ENCODE data around the gene FAM3A. TPM values are rescaled to one million over a fixed set of nuclear protein-coding genes. Genes with fewer than 3 reads are reported as not detected.

The FAM3A gene
- total and polyA plus RNA-seq, 2 of the 4 experiments (the other 2 are of a cell fraction) = 14.0 to 47.2 TPM

GRCh38 chrX:154476821-154477220 lies 39.2 kb downstream of the FAM3A start:
- H3K9ac ChIP-seq (ENCODE audit: low read depth, low read length) = no peak overlapping the region
- H3K27me3 ChIP-seq (ENCODE audit: control insufficient read depth, insufficient read depth, low read length) = no peaks in the 10 kb centered on the region
- H2BK15ac ChIP-seq (ENCODE audit: low read depth, low read length) = no peak overlapping the region
- H3K9me1 ChIP-seq (ENCODE audit: insufficient read depth, low read length) = no peaks in the 10 kb centered on the region
- 77% methylated on average over 3 of the region's 8 CpGs; no CpG with 5 or more reads in 1 of the 2 experiments for WGBS, 2 experiments (ENCODE audit: extremely low coverage in 2 of 2, insufficient read length in 1 of 2)
- no peak overlapping the region for H2BK20ac ChIP-seq (ENCODE audit: low read depth, low read length)
- H3K4me1 ChIP-seq (ENCODE audit: control insufficient read depth, insufficient read depth, low read length) = no peaks in the 10 kb centered on the region
- dilution Hi-C loops (cut with HindIII; ENCODE audit: low sequenced_read_pairs, unreplicated experiment) (no loop called here), intact Hi-C loops (cut with micrococcal nuclease) (no loop called here), in situ Hi-C loops (cut with MboI; ENCODE audit: low sequenced_read_pairs) (no loop called here)
- H3K4me2 ChIP-seq (ENCODE audit: low read depth, low read length) = no peak overlapping the region
- no peak overlapping the region for H3K4me3 ChIP-seq (ENCODE audit: insufficient read depth, low read depth, low read length)
- H3K23ac ChIP-seq (ENCODE audit: low read depth, low read length) = no peak overlapping the region
- H3K9me3 ChIP-seq (ENCODE audit: control insufficient read depth, insufficient read depth, low read length) = peaks cover 2% of the 10 kb centered on the region; the same call in 1 of the 2 replicates
- no peak overlapping the region for H4K5ac ChIP-seq (ENCODE audit: low read depth, low read length)
- no peak overlapping the region for H3K18ac ChIP-seq (ENCODE audit: low read depth, low read length)
- H2BK120ac ChIP-seq (ENCODE audit: low read depth, low read length) = no peak overlapping the region
- H2AK9ac ChIP-seq (replicated peaks; ENCODE audit: low read depth, low read length, poor library complexity) = no peak overlapping the region
- no peaks in the 10 kb centered on the region; a peak in 1 of 4 replicates for H3K79me1 ChIP-seq (ENCODE audit: low read depth in 1 of 2, low read length in 2 of 2)
- no TSS peak for BruUV-seq (replicated peaks)
- ChIA-PET POLR2A (ENCODE audit: unreplicated experiment) (interaction anchor here (0.7 to 0.8 kb wide), 2 partner anchors 12 to 146 kb away, joined by 3 to 7 read pairs; no protein-coding TSS in a partner anchor), CTCF (no interaction called here)
- H2BK5ac ChIP-seq (ENCODE audit: low read depth, low read length, poor library complexity, severe bottlenecking) = no peak overlapping the region
- peaks cover 13% of the 10 kb centered on the region for H3K36me3 ChIP-seq (ENCODE audit: control insufficient read depth, insufficient read depth, low read length)
- no peak overlapping the region for H4K91ac ChIP-seq (ENCODE audit: insufficient read depth, low read depth, low read length)
- no peak for DNase-seq
- no peak overlapping the region for H3K56ac ChIP-seq (ENCODE audit: extremely low read depth, insufficient read depth, low read length)
- no peak overlapping the region for H3K14ac ChIP-seq (replicated peaks; ENCODE audit: low read depth, low read length)
- H4K8ac ChIP-seq (ENCODE audit: low read depth in 2 of 2, low read length in 2 of 2) = no peak overlapping the region
- H3K4ac ChIP-seq (ENCODE audit: low read depth, low read length) = no peak overlapping the region
- TF ChIP-seq ELK1 (IDR thresholded peaks at IDR 0.05; ENCODE audit: borderline replicate concordance, low read depth, low read length) (no peak), BHLHE40 (IDR thresholded peaks at IDR 0.05; ENCODE audit: low read depth, low read length) (no peak), MAFK (IDR thresholded peaks at IDR 0.05; ENCODE audit: low read depth, low read length) (no peak)
- H2AK5ac ChIP-seq (ENCODE audit: low read depth, low read length) = no peak overlapping the region
- H3K27ac ChIP-seq (ENCODE audit: insufficient read depth, low read length) = no peak overlapping the region
- H2AFZ ChIP-seq (replicated peaks; ENCODE audit: low read length, poor library complexity) = no peak overlapping the region
- H4K20me1 ChIP-seq (ENCODE audit: insufficient read depth, low read length) = no peaks in the 10 kb centered on the region; the same call in 1 of the 2 replicates
- ATAC-seq (ENCODE audit: low read depth) = no peak
